ENCODE data around the gene HMCN1.

GRCh38 chr1:186059752-186060151 lies 325.6 kb downstream of the HMCN1 start:
- TF ChIP-seq, protein P1, sequence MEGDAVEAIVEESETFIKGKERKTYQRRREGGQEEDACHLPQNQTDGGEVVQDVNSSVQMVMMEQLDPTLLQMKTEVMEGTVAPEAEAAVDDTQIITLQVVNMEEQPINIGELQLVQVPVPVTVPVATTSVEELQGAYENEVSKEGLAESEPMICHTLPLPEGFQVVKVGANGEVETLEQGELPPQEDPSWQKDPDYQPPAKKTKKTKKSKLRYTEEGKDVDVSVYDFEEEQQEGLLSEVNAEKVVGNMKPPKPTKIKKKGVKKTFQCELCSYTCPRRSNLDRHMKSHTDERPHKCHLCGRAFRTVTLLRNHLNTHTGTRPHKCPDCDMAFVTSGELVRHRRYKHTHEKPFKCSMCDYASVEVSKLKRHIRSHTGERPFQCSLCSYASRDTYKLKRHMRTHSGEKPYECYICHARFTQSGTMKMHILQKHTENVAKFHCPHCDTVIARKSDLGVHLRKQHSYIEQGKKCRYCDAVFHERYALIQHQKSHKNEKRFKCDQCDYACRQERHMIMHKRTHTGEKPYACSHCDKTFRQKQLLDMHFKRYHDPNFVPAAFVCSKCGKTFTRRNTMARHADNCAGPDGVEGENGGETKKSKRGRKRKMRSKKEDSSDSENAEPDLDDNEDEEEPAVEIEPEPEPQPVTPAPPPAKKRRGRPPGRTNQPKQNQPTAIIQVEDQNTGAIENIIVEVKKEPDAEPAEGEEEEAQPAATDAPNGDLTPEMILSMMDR (IDR thresholded peaks at IDR 0.05): no peak
- no peak for TF ChIP-seq POLR2A (IDR thresholded peaks at IDR 0.05)

Data from thyroid gland (tissue), 4 donors.